HCT116 (cell line): ENCODE data around the gene SLC6A7. TPM values are rescaled to one million over a fixed set of nuclear protein-coding genes. Genes with fewer than 3 reads are reported as not detected.
A peak's percentile ranks its signal among the peaks of the same experiment; 100 is the strongest.

Experiments
- ATAC-seq: fragments of 200-7000 bp; cut with Tn5 transposase; 2 replicates; pipeline ENCODE4 v1.9.1; 2020; ENCODE audit warnings: mild to moderate bottlenecking, moderate library complexity
- BruUV-seq: library from RNA; stranded (reverse); fragments of 400-500 nt; replicated peaks from 2 replicates; lab custom pipeline; 2021; lab: Mats Ljungman, UMichigan
- CTCF ChIA-PET: fragments of 300-600 bp; sonication (Branson Sonifier 250); formaldehyde crosslinking; loops from one replicate; lab custom pipeline; 2021; ENCODE audit warnings: antibody characterized with exemption; lab: Charles Lee
- POLR2A ChIA-PET: fragments of 300-600, 350-600 bp; sonication (Branson Sonifier 250); formaldehyde crosslinking; loops from one replicate; lab custom pipeline; 2021; ENCODE audit warnings: antibody characterized with exemption; lab: Charles Lee
- RAD21 ChIA-PET, 2 experiments: fragments of 300-600 bp; sonication (Branson Sonifier 250); formaldehyde crosslinking; loops; one replicate each; lab custom pipeline; 2023; ENCODE audit warnings: low total read pairs in 2 of 2; ENCODE audit not compliant: uncharacterized antibody in 2 of 2, unreplicated experiment in 2 of 2, low non-redundant PET in 1 of 2; lab: Charles Lee
- DNase-seq: peaks from one replicate; pipeline ENCODE4 v3.0.0-alpha.2; 2010; ENCODE audit warnings: low read depth, low spot score
- H2AFZ ChIP-seq: fragments of 200-600 bp; shearing (Covaris generic), sonication (generic); 2 replicates; pipeline ENCODE4 v1.6.1; 2017; ENCODE audit warnings: low read depth, mixed run types, mixed read lengths, antibody characterized with exemption, low read length; ENCODE audit not compliant: poor library complexity, severe bottlenecking
- H3K27ac ChIP-seq: 2 replicates; pipeline ENCODE4 v1.5.1; 2012; ENCODE audit warnings: low read depth, low read length
- H3K27me3 ChIP-seq: fragments of 200-600 bp; sonication (generic); 2 replicates; pipeline ENCODE4 v1.6.1; 2016; ENCODE audit warnings: mixed run types, low read length, mixed read lengths; ENCODE audit not compliant: insufficient read depth
- H3K36me3 ChIP-seq, 2 experiments: fragments of 200-500 bp in 1 of 2; fragments of 200-600 bp in 1 of 2; sonication (Bioruptor generic) in 1 of 2; sonication (generic) in 1 of 2; 2 replicates each; pipeline versions ENCODE4 v1.5.1 to v1.6.1; 2014 to 2016; ENCODE audit warnings: low read length in 2 of 2, inconsistent platforms in 1 of 2, mixed read lengths in 1 of 2, mixed run types in 1 of 2; ENCODE audit not compliant: insufficient read depth in 2 of 2, control insufficient read depth in 1 of 2
- H3K4me1 ChIP-seq, 2 experiments: fragments of 200-600 bp in 1 of 2; sonication (generic) in 1 of 2; 2 replicates each; pipeline versions ENCODE4 v1.5.1 to v1.6.1; 2012 to 2017; ENCODE audit warnings: low read length in 2 of 2, inconsistent platforms in 1 of 2, mild to moderate bottlenecking in 1 of 2, mixed read lengths in 1 of 2, mixed run types in 1 of 2, moderate library complexity in 1 of 2; ENCODE audit not compliant: insufficient read depth in 2 of 2, control insufficient read depth in 1 of 2
- H3K4me2 ChIP-seq: fragments of 200-600 bp; sonication (generic); 2 replicates; pipeline ENCODE4 v1.6.1; 2017; ENCODE audit warnings: mixed run types, low read length, mixed read lengths
- H3K4me3 ChIP-seq, 2 experiments: fragments of 200-600 bp in 1 of 2; sonication (generic) in 1 of 2; replicated peaks in 1 of 2; 2 replicates each; pipeline ENCODE4 v1.5.1; 2011 to 2016; ENCODE audit warnings: low read length in 2 of 2, control low read depth in 1 of 2, low read depth in 1 of 2, mild to moderate bottlenecking in 1 of 2, mixed read lengths in 1 of 2, mixed run types in 1 of 2
- H3K79me2 ChIP-seq: fragments of 200-600 bp; sonication (generic); 2 replicates; pipeline ENCODE4 v1.6.1; 2017; ENCODE audit warnings: mild to moderate bottlenecking, mixed run types, low read length, moderate library complexity, mixed read lengths; ENCODE audit not compliant: insufficient read depth
- H3K9ac ChIP-seq: fragments of 200-600 bp; sonication (generic); 2 replicates; pipeline ENCODE4 v1.6.1; 2016; ENCODE audit warnings: low read length, mixed read lengths
- H3K9me2 ChIP-seq: fragments of 200-600 bp; sonication (generic), shearing (Covaris generic); 2 replicates; pipeline ENCODE4 v1.6.1; 2017; ENCODE audit warnings: mixed run types, mild to moderate bottlenecking, moderate library complexity; ENCODE audit not compliant: insufficient read depth
- H3K9me3 ChIP-seq, 2 experiments: fragments of 200-500 bp in 1 of 2; fragments of 200-600 bp in 1 of 2; sonication (Bioruptor generic) in 1 of 2; sonication (generic) in 1 of 2; 2 replicates each; pipeline ENCODE4 v1.6.1; 2014 to 2017; ENCODE audit warnings: low read length in 2 of 2, mixed read lengths in 2 of 2, inconsistent platforms in 1 of 2, low read depth in 1 of 2, mild to moderate bottlenecking in 1 of 2, mixed run types in 1 of 2, moderate library complexity in 1 of 2; ENCODE audit not compliant: control insufficient read depth in 1 of 2, insufficient read depth in 1 of 2
- H4K20me1 ChIP-seq: fragments of 200-600 bp; sonication (generic), shearing (Covaris generic); 2 replicates; pipeline ENCODE4 v1.6.1; 2017; ENCODE audit warnings: mixed run types, mild to moderate bottlenecking, moderate library complexity; ENCODE audit not compliant: insufficient read depth
- ATF3 ChIP-seq: IDR thresholded peaks from 2 replicates; pipeline ENCODE4 v1.6.1; 2012
- CBX3 ChIP-seq: IDR thresholded peaks from 2 replicates; pipeline ENCODE4 v1.6.1; 2012; ENCODE audit warnings: low read depth
- CEBPB ChIP-seq: IDR thresholded peaks from 2 replicates; pipeline ENCODE4 v1.6.1; 2012; ENCODE audit warnings: low read depth
- CTCF ChIP-seq, 3 experiments: fragments of 200-600 bp in 1 of 3; sonication (generic) in 1 of 3; IDR thresholded peaks in 2 of 3; conservative IDR thresholded peaks in 1 of 3; 2 replicates each; pipeline ENCODE4 v1.5.1; 2012 to 2017; ENCODE audit warnings: low read depth in 2 of 3, low read length in 2 of 3, antibody characterized with exemption in 1 of 3, borderline replicate concordance in 1 of 3, control low read depth in 1 of 3, mild to moderate bottlenecking in 1 of 3, mixed read lengths in 1 of 3, mixed run types in 1 of 3, moderate library complexity in 1 of 3; ENCODE audit not compliant: insufficient read depth in 1 of 3
- EGR1 ChIP-seq: IDR thresholded peaks from 2 replicates; pipeline ENCODE4 v1.6.1; 2012; ENCODE audit warnings: low read depth
- ELF1 ChIP-seq: IDR thresholded peaks from 2 replicates; pipeline ENCODE4 v1.6.1; 2012; ENCODE audit warnings: low read depth, borderline replicate concordance
- EZH2 ChIP-seq: fragments of 200-600 bp; sonication (generic); IDR thresholded peaks from 2 replicates; pipeline ENCODE4 v1.6.1; 2017; ENCODE audit warnings: antibody characterized with exemption, mixed run types
- FOSL1 ChIP-seq: IDR thresholded peaks from 2 replicates; pipeline ENCODE4 v1.6.1; 2012; ENCODE audit warnings: low read depth
- JUND ChIP-seq: IDR thresholded peaks from 2 replicates; pipeline ENCODE4 v1.6.1; 2012
- POLR2AphosphoS5 ChIP-seq: IDR thresholded peaks from 2 replicates; pipeline ENCODE4 v1.6.1; 2011; ENCODE audit warnings: mild to moderate bottlenecking, low read depth, low read length, moderate library complexity
- RAD21 ChIP-seq: IDR thresholded peaks from 2 replicates; pipeline ENCODE4 v1.6.1; 2012; ENCODE audit warnings: low read depth, mild to moderate bottlenecking
- REST ChIP-seq: IDR thresholded peaks from 2 replicates; pipeline ENCODE4 v1.6.1; 2012; ENCODE audit warnings: low read depth
- SIN3A ChIP-seq: IDR thresholded peaks from 2 replicates; pipeline ENCODE4 v1.6.1; 2012; ENCODE audit warnings: low read depth
- SP1 ChIP-seq: IDR thresholded peaks from 2 replicates; pipeline ENCODE4 v1.6.1; 2012; ENCODE audit warnings: low read depth
- YY1 ChIP-seq: IDR thresholded peaks from 2 replicates; pipeline ENCODE4 v1.6.1; 2011; ENCODE audit warnings: low read length, low read depth, moderate library complexity, mild to moderate bottlenecking; ENCODE audit not compliant: insufficient replicate concordance; ENCODE audit errors: extremely low read depth
- ZBTB33 ChIP-seq: IDR thresholded peaks from 2 replicates; pipeline ENCODE4 v1.6.1; 2011; ENCODE audit warnings: mild to moderate bottlenecking, low read length, moderate library complexity; ENCODE audit not compliant: insufficient replicate concordance; ENCODE audit errors: extremely low read depth
- ZFX ChIP-seq: fragments of 450-650 bp; IDR thresholded peaks from 2 replicates; pipeline ENCODE4 v1.6.1; 2017
- ZNF274 ChIP-seq: fragments of 200-500 bp; sonication (Bioruptor generic); IDR thresholded peaks from 2 replicates; pipeline ENCODE4 v1.6.1; 2014; ENCODE audit warnings: mild to moderate bottlenecking, low read depth, low read length, inconsistent platforms
- intact Hi-C: fragments of 100-400 bp; cut with micrococcal nuclease; formaldehyde crosslinking; loops from 2 replicates; pipeline ENCODE4 v1.10.0; 2022
- total RNA-seq: library from RNA; stranded (reverse); gene quantifications from one replicate; pipeline ENCODE4 v1.2.1, GENCODE V29; 2021; ENCODE audit not compliant: unreplicated experiment

SLC6A7 gene
- total RNA-seq, 1 experiment from 2014 or later = not detected

- Histone ChIP-seq H4K20me1 (no peaks in the 10 kb centered on the region), H2AFZ (peak overlapping the region; percentile 38), H3K79me2 (no peaks in the 10 kb centered on the region), H3K9me2 (no peaks in the 10 kb centered on the region), H3K4me1 (peaks cover 3 to 19% of the 10 kb centered on the region in 2 experiments; a peak in 3 of 4 replicates), H3K27ac (no peak overlapping the region), H3K9me3 (no peaks in the 10 kb centered on the region), H3K36me3 (no peaks in the 10 kb centered on the region), H3K27me3 (no peaks in the 10 kb centered on the region), H3K4me2 (no peak overlapping the region), H3K9ac (no peak overlapping the region), H3K4me3 (no peak overlapping the region)
- ChIA-PET POLR2A (no interaction called here), RAD21 (no interaction called here), CTCF (interaction anchor here (0.8 to 2.6 kb wide), 4 partner anchors 9 to 58 kb away, joined by 3 to 10 read pairs (median 4); no protein-coding TSS in a partner anchor)
- TF ChIP-seq ZNF274 (no peak), ATF3 (no peak), YY1 (no peak), RAD21 (no peak), ZBTB33 (no peak), EGR1 (no peak), POLR2AphosphoS5 (no peak), CEBPB (no peak), REST (no peak), FOSL1 (no peak), EZH2 (no peak), SIN3A (no peak), JUND (no peak), ZFX (no peak), CBX3 (no peak), SP1 (no peak), ELF1 (no peak), CTCF (IDR thresholded peaks at IDR 0.05 in 2 of 3, conservative IDR thresholded peaks at IDR 0.05 in 1 of 3; ENCODE audit: borderline replicate concordance in 1 of 3, insufficient read depth in 1 of 3, low read depth in 2 of 3, low read length in 2 of 3) (no peak)
- BruUV-seq = no TSS peak
- no peak for ATAC-seq
- intact Hi-C loops = no loop called here
- no peak for DNase-seq
These were observed 27.7 kb upstream of the SLC6A7 start for GRCh38 chr5:150162142-150162513.
